Measurements from ENCODE around the gene MPPED1. TPM values are rescaled to one million over a fixed set of nuclear protein-coding genes. Genes with fewer than 3 reads are reported as not detected.
A peak's percentile ranks its signal among the peaks of the same experiment; 100 is the strongest.

Gene MPPED1
- total RNA-seq, 1 experiment from 2014 or later = not detected

- DNase-seq (ENCODE audit: low spot score) = no peak
Measured at GRCh38 chr22:43429426-43429825, 17.6 kb downstream of the MPPED1 start.

GRCh38 chr22:43431808-43432554 lies 20.2 kb downstream of the MPPED1 start:
- no peak for DNase-seq (ENCODE audit: low spot score)

- no peak for DNase-seq (ENCODE audit: low spot score)
Measured at GRCh38 chr22:43432883-43433415, 21.1 kb downstream of the MPPED1 start.

GRCh38 chr22:43433451-43434274 lies 21.8 kb downstream of the MPPED1 start:
- no peak for DNase-seq (ENCODE audit: low spot score)

GRCh38 chr22:43434275-43434927 lies 22.6 kb downstream of the MPPED1 start:
- DNase-seq (ENCODE audit: low spot score) = no peak

GRCh38 chr22:43434928-43435311 lies 23.1 kb downstream of the MPPED1 start:
- no peak for DNase-seq (ENCODE audit: low spot score)

GRCh38 chr22:43435851-43436811 lies 24.3 kb downstream of the MPPED1 start:
- peak; percentile 47 for DNase-seq (ENCODE audit: low spot score)

GRCh38 chr22:43436868-43437267 lies 25.1 kb downstream of the MPPED1 start:
- DNase-seq (ENCODE audit: low spot score) = no peak

- DNase-seq (ENCODE audit: low spot score) = no peak
Measured at GRCh38 chr22:43437871-43438475, 26.2 kb downstream of the MPPED1 start.

- no peak for DNase-seq (ENCODE audit: low spot score)
Measured at GRCh38 chr22:43438666-43439347, 27.0 kb downstream of the MPPED1 start.

GRCh38 chr22:43439368-43440103 lies 27.7 kb downstream of the MPPED1 start:
- DNase-seq (ENCODE audit: low spot score) = no peak

GRCh38 chr22:43440104-43440387 lies 28.2 kb downstream of the MPPED1 start:
- no peak for DNase-seq (ENCODE audit: low spot score)

- DNase-seq (ENCODE audit: low spot score) = no peak
Measured at GRCh38 chr22:43440556-43440955, 28.7 kb downstream of the MPPED1 start.

- DNase-seq (ENCODE audit: low spot score) = no peak
Measured at GRCh38 chr22:43441216-43441615, 29.4 kb downstream of the MPPED1 start.

GRCh38 chr22:43441751-43442150 lies 29.9 kb downstream of the MPPED1 start:
- DNase-seq (ENCODE audit: low spot score) = no peak

- no peak for DNase-seq (ENCODE audit: low spot score)
Measured at GRCh38 chr22:43442386-43443151, 30.8 kb downstream of the MPPED1 start.

- no peak for DNase-seq (ENCODE audit: low spot score)
Measured at GRCh38 chr22:43443152-43443471, 31.3 kb downstream of the MPPED1 start.

- DNase-seq (ENCODE audit: low spot score) = peak; percentile 58
Measured at GRCh38 chr22:43446037-43446803, 34.4 kb downstream of the MPPED1 start.
